GM12878 (cell line): Measurements from ENCODE around the gene MARCKSL1. TPM values are rescaled to one million over a fixed set of nuclear protein-coding genes. Genes with fewer than 3 reads are reported as not detected.

ENCODE experiments used
- ATAC-seq: fragments of 200-7000 bp; cut with Tn5 transposase; 3 replicates; pipeline ENCODE4 v1.9.1; 2020; ENCODE audit warnings: mild to moderate bottlenecking, moderate library complexity
- BruUV-seq: library from RNA; stranded (reverse); fragments of 400-500 nt; replicated peaks from 2 replicates; lab custom pipeline; 2021; lab: Mats Ljungman, UMichigan
- CTCF ChIA-PET: fragments of 300-600 bp; sonication (Branson Sonifier 250); formaldehyde crosslinking; extraction: SDS; loops from one replicate; lab custom pipeline; 2021; ENCODE audit warnings: inconsistent platforms; lab: Yijun Ruan, JAX
- POLR2A ChIA-PET: fragments of 350-600 bp; formaldehyde crosslinking; extraction: SDS; loops from one replicate; lab custom pipeline; 2021; ENCODE audit warnings: inconsistent platforms; lab: Charles Lee
- RAD21 ChIA-PET: fragments of 300-600 bp; sonication (Branson Sonifier 250); formaldehyde crosslinking; loops from one replicate; lab custom pipeline; 2023; ENCODE audit warnings: antibody characterized with exemption; ENCODE audit not compliant: unreplicated experiment; lab: Charles Lee
- SMC1A ChIA-PET: fragments of 300-600 bp; sonication (Branson Sonifier 250); formaldehyde crosslinking; loops from one replicate; lab custom pipeline; 2023; ENCODE audit not compliant: unreplicated experiment, uncharacterized antibody; lab: Charles Lee
- DNase-seq: peaks from one replicate; pipeline ENCODE4 v3.0.0-alpha.2; 2011; ENCODE audit warnings: low read depth, low spot score
- FAIRE-seq: peaks from 3 replicates; lab custom pipeline; 2011; peaks lifted over from hg19 to GRCh38; lab: Jason Lieb, UNC
- H2AFZ ChIP-seq: 2 replicates; pipeline ENCODE4 v1.6.0; 2011; ENCODE audit warnings: low read depth, low read length, control low read depth; ENCODE audit not compliant: control insufficient read depth
- H3K27ac ChIP-seq: 2 replicates; pipeline ENCODE4 v1.5.1; 2011; ENCODE audit warnings: control low read depth; ENCODE audit not compliant: control insufficient read depth, insufficient read depth
- H3K27me3 ChIP-seq, 2 experiments: replicated peaks in 1 of 2; 2 replicates each; pipeline versions ENCODE4 v1.6.0 to v1.6.1; 2011; ENCODE audit warnings: low read length in 1 of 2; ENCODE audit not compliant: control insufficient read depth in 2 of 2, insufficient read depth in 2 of 2
- H3K36me3 ChIP-seq, 2 experiments: 2 replicates each; pipeline ENCODE4 v1.5.1; 2011; ENCODE audit warnings: low read length in 1 of 2; ENCODE audit not compliant: control insufficient read depth in 2 of 2, insufficient read depth in 2 of 2
- H3K4me1 ChIP-seq: 2 replicates; pipeline ENCODE4 v1.6.1; 2011; ENCODE audit warnings: mild to moderate bottlenecking, low read length, moderate library complexity, mixed read lengths; ENCODE audit not compliant: control insufficient read depth, insufficient read depth
- H3K4me2 ChIP-seq: 2 replicates; pipeline ENCODE4 v1.6.0; 2011; ENCODE audit warnings: control low read depth; ENCODE audit not compliant: control insufficient read depth, insufficient read depth
- H3K4me3 ChIP-seq: fragments of 200-600 bp; sonication (generic); 2 replicates; pipeline ENCODE4 v1.5.1; 2016
- H3K79me2 ChIP-seq: 2 replicates; pipeline ENCODE4 v1.6.0; 2011; ENCODE audit warnings: low read length; ENCODE audit not compliant: control insufficient read depth, insufficient read depth
- H3K9ac ChIP-seq: 2 replicates; pipeline ENCODE4 v1.8.0; 2011; ENCODE audit warnings: low read length, control low read depth, mixed read lengths; ENCODE audit not compliant: control insufficient read depth, insufficient read depth
- H3K9me3 ChIP-seq: replicated peaks from 3 replicates; pipeline ENCODE4 v1.5.1; 2011; ENCODE audit warnings: mild to moderate bottlenecking, low read length; ENCODE audit not compliant: control insufficient read depth, insufficient read depth
- H4K20me1 ChIP-seq: 2 replicates; pipeline ENCODE4 v1.6.0; 2011; ENCODE audit not compliant: control insufficient read depth, insufficient read depth
- HDAC6 ChIP-seq: fragments of 200-600 bp; sonication (generic); IDR thresholded peaks from one replicate; pipeline ENCODE4 v1.8.0; 2017; ENCODE audit warnings: antibody characterized with exemption; ENCODE audit not compliant: unreplicated experiment
- KAT2A ChIP-seq: conservative IDR thresholded peaks from 2 replicates; pipeline ENCODE4 v1.6.1; 2011; ENCODE audit warnings: low read depth, low read length; ENCODE audit not compliant: control insufficient read depth
- NFYB ChIP-seq: IDR thresholded peaks from 2 replicates; pipeline ENCODE4 v1.6.1; 2011; ENCODE audit warnings: low read depth, mild to moderate bottlenecking, low read length, improper control_type of control experiment, moderate library complexity; ENCODE audit not compliant: insufficient read depth
- PRDM15 ChIP-seq: fragments of 450-650 bp; formaldehyde crosslinking; IDR thresholded peaks from 2 replicates; pipeline ENCODE4 v1.4.0; 2020; ENCODE audit warnings: mild to moderate bottlenecking, moderate library complexity
- RELA ChIP-seq: fragments of 450-650 bp; IDR thresholded peaks from 2 replicates; pipeline ENCODE4 v1.8.0; 2014; ENCODE audit warnings: borderline replicate concordance; ENCODE audit not compliant: partially characterized antibody
- TARDBP ChIP-seq: IDR thresholded peaks from 2 replicates; pipeline ENCODE4 v1.6.1; 2016; ENCODE audit warnings: borderline replicate concordance
- TCF12 ChIP-seq: IDR thresholded peaks from 2 replicates; pipeline ENCODE4 v1.6.1; 2011; ENCODE audit warnings: low read depth, mild to moderate bottlenecking, low read length
- ZNF217 ChIP-seq: fragments of 450-650 bp; IDR thresholded peaks from 2 replicates; pipeline ENCODE4 v1.6.1; 2017; ENCODE audit warnings: antibody characterized with exemption, mild to moderate bottlenecking
- ZNF384 ChIP-seq: IDR thresholded peaks from 2 replicates; pipeline ENCODE4 v1.6.1; 2012; ENCODE audit warnings: low read depth, mild to moderate bottlenecking, low read length, improper control_type of control experiment, borderline replicate concordance
- WGBS: methylation state at CpG from one replicate; pipeline ENCODE4 v1.1.6; 2016; ENCODE audit warnings: low lambda C conversion rate; ENCODE audit not compliant: insufficient replicate concordance, insufficient coverage; ENCODE audit errors: missing lambda C conversion rate; 5-methylcytosine and 5-hydroxymethylcytosine counted together
- in situ Hi-C: fragments of 300-500 bp; cut with MboI; formaldehyde crosslinking; loops from 9 replicates; pipeline ENCODE4 v1.14.3; 2018; ENCODE audit warnings: mixed read lengths
- intact Hi-C: fragments of 100-400 bp; cut with micrococcal nuclease; formaldehyde crosslinking; loops from one replicate; pipeline ENCODE4 v1.14.2; 2022; ENCODE audit not compliant: unreplicated experiment
- polyA plus RNA-seq, 11 experiments: library from polyadenylated mRNA; depleted of rRNA in 4 of 11; unstranded in 6 of 11; stranded (reverse) in 5 of 11; fragments of >200 nt; fragmentation: Nextera tagmentation in 4 of 11; fragmentation: Illumina TruSeq in 1 of 11; extraction: Ambion mirVana in 4 of 11; extraction: Trizol in 1 of 11; gene quantifications; 1 replicate in 1 of 11; 2 replicates in 10 of 11; pipeline versions ENCODE4 v1.2.1 to v1.2.3, GENCODE V29; 2011 to 2016; ENCODE audit warnings: inconsistent platforms in 2 of 11, missing spikeins in 2 of 11, low read depth in 1 of 11
- total RNA-seq, 4 experiments: library from RNA; depleted of rRNA in 3 of 4; stranded (reverse); fragments of >200 nt in 3 of 4; fragmentation: Illumina TruSeq in 1 of 4; extraction: Trizol in 1 of 4; gene quantifications; 2 replicates each; pipeline versions ENCODE4 v1.2.1 to v1.2.3, GENCODE V29; 2013 to 2021

Gene MARCKSL1
- total and polyA plus RNA-seq, 10 of the 15 experiments (the other 5 are each of a cell fraction or from before 2014, with no cell fraction given): 14.5 to 225 (median 158) TPM

GRCh38 chr1:32311709-32312393 lies 24.2 kb downstream of the MARCKSL1 start:
- ChIA-PET CTCF (interaction anchor here (0.7 to 1.6 kb wide), 9 partner anchors 8 to 96 kb away, joined by 3 to 8 read pairs (median 4); partner anchors contain the start of gene HDAC1), RAD21 (interaction anchor here (0.6 kb wide), 1 partner anchor 231 kb away, joined by 3 read pairs; no protein-coding TSS in a partner anchor), SMC1A (interaction anchor here (1.0 to 1.6 kb wide), 3 partner anchors 8 to 95 kb away, joined by 3 to 5 read pairs (median 3); no protein-coding TSS in a partner anchor), POLR2A (interaction anchor here (0.6 to 1.0 kb wide), 4 partner anchors 10 to 63 kb away, joined by 3 to 5 read pairs (median 4); partner anchors contain the start of gene MARCKSL1)
- Histone ChIP-seq H3K4me3 (no peak overlapping the region), H3K36me3 (peaks cover 3 to 11% of the 10 kb centered on the region in 2 experiments; a peak in 3 of 4 replicates), H3K9ac (no peak overlapping the region), H3K79me2 (peaks cover 68% of the 10 kb centered on the region), H4K20me1 (peaks cover 3% of the 10 kb centered on the region; the same call in 1 of the 2 replicates), H2AFZ (no peak overlapping the region), H3K4me2 (no peak overlapping the region), H3K27me3 (no peaks in the 10 kb centered on the region), H3K9me3 (no peaks in the 10 kb centered on the region), H3K4me1 (peaks cover 23% of the 10 kb centered on the region), H3K27ac (no peak overlapping the region)
- intact Hi-C loops (no loop called here), in situ Hi-C loops (no loop called here)
- no TSS peak for BruUV-seq
- DNase-seq: no peak
- WGBS: 79% methylated on average over 2 of the region's 2 CpGs
- ATAC-seq: no peak
- no peak for FAIRE-seq
- TF ChIP-seq RELA: no peak
- TF ChIP-seq ZNF217: no peak
- no peak for TF ChIP-seq HDAC6
- no peak for TF ChIP-seq PRDM15 (CRISPR knock-in tag)
- no peak for TF ChIP-seq KAT2A
- TF ChIP-seq ZNF384: no peak
- no peak for TF ChIP-seq TCF12
- TF ChIP-seq NFYB: no peak
- no peak for TF ChIP-seq TARDBP
